NOMO-1 (cell line): ENCODE results near the gene AVPR1A.

Source experiments
- DNase-seq, 2 experiments: peaks; one replicate each; lab custom pipeline; 2025; ENCODE audit not compliant: unreplicated experiment in 2 of 2; lab: John Stamatoyannopoulos, UW

Gene AVPR1A

DNA sequence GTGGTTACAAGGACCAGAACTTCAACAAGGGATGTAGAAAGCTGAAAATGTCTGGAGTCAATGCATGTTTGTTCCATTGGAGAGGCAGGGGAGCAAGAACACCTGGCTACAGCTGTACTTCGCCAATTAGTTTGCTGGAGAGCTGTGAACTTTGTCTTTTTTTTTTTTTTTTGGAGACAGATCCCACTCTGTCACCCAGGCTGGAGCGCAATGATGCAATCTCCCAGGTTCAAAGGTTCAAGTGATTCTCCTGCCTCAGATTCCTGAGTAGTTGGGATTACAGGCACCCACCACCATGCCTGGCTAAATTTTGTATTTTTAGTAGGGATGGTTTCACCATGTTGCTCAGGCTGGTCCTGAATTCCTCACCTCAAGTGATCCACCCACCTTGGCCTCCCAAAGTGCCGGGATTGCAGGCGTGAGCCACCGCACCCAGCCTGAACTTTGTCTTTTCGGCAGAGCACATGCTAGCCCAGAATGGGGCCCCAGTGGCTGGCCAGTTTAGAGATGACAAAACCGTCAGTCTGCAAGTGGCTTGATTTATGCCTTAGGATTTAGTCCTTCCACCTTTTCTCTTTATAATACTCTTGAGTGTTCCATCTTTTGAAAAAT is 55.5 kb downstream of the AVPR1A start:
- no peak for DNase-seq

DNA sequence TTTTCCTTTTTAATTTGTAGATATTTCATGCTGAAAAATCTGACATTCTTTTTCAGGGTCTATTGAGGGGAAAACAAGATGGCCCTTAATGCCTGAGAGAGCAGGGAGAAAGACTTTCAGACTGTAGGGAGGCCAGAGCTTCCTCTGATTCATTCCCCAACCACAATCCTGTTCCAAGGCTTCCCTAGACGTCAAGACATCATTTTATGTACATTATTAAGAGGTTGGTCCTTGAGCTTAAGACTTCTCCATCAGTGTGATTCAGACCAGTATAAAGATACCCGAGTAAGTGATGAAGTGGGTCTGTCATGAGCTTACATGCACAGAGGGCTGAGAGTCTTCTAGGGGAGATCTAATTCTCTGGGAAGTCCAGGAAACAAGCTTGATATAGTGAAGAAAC is 57.3 kb downstream of the AVPR1A start:
- DNase-seq = no peak

- no peak for DNase-seq
Measured at GRCh38 chr12:63093084-63093483, 57.9 kb downstream of the AVPR1A start.
